ENCODE results near the gene GPR171. TPM values are rescaled to one million over a fixed set of nuclear protein-coding genes. Genes with fewer than 3 reads are reported as not detected.
"Not testable (repeated sequence)": the region's sequence is repeated elsewhere in the genome, so short reads cannot be mapped to it uniquely, and the experiment has no call there.

The GPR171 gene, protein sequence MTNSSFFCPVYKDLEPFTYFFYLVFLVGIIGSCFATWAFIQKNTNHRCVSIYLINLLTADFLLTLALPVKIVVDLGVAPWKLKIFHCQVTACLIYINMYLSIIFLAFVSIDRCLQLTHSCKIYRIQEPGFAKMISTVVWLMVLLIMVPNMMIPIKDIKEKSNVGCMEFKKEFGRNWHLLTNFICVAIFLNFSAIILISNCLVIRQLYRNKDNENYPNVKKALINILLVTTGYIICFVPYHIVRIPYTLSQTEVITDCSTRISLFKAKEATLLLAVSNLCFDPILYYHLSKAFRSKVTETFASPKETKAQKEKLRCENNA
- polyA plus RNA-seq (ENCODE audit: insufficient read length), result not detected

DNA sequence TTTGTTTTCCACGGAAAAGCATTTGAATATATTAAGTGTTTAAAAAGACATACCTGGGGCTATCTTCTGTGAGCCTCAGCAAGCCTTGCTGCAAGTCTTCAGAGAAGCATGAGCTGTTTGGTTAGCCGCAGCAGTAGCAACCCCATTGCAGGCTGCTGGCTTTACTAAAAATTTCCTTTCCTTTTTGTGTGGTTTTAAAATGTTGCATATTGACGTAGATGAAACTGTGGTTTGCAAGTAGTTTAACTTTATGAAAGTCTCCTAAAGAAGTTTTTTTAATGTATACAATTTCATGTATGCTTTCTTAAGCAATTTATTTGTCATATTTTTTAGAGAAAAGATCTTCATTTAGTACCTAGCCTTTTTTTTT lies at the start of gene GPR171:
Gene GPR171, minus strand, starts transcription at position 166 of the 370 bp plus-strand sequence. CDS start 3,830 bp downstream, outside the sequence.
- no peak for DNase-seq

DNA sequence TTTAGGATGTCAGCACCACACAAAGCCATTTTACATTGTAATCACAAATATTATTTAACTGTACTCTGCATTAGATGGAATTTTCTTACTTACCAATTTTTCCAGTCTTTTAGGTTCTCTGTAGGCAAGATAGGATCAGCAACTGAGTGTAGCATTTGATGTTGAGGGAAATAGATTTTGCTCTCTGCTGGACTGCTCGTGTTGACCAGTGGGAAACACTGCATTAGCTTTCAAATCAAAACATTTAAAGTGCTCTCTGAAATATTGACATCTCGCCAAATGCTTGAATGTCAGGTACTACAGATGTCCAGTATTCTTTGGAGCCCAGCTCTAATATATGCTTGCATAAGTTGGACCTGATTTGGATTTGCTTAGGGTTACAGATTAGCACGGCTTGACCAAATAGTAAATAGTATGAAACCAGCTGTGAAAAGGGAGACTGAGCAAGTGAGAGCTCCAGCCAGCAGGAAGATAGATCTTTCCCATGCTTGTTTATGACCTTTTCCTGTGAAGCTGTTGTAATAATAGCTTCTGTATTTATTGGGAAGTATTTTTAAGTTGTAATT lies 45.8 kb upstream of the GPR171 start:
- no peak for DNase-seq

DNA sequence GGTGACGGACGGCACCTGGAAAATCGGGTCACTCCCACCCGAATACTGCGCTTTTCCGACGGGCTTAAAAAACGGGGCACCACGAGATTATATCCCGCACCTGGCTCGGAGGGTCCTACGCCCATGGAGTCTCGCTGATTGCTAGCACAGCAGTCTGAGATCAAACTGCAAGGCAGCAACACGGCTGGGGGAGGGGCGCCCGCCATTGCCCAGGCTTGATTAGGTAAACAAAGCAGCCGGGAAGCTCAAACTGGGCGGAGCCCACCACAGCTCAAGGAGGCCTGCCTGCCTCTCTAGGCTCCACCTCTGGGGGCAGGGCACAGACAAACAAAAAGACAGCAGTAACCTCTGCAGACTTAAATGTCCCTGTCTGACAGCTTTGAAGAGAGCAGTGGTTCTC lies 39.0 kb upstream of the GPR171 start:
- not testable (repeated sequence) for DNase-seq

DNA sequence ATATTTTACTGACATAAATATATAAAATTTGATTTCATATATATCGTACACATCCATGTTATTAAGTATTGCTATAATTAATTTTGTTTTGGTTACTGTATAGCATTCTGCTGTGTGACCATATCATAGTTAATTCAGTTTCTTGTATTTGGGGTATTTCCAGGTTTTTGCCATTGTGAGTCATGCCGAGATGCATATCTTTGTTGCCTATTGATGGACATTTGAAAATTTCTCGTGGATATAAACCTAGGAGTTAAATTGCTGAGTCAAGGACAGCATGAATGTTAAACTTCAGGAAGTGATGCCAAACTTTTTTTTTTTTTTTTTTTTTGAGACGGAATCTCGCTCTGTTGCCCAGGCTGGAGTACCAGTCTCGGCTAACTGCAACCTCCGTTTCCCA lies 33.7 kb upstream of the GPR171 start:
- DNase-seq, result no peak

DNA sequence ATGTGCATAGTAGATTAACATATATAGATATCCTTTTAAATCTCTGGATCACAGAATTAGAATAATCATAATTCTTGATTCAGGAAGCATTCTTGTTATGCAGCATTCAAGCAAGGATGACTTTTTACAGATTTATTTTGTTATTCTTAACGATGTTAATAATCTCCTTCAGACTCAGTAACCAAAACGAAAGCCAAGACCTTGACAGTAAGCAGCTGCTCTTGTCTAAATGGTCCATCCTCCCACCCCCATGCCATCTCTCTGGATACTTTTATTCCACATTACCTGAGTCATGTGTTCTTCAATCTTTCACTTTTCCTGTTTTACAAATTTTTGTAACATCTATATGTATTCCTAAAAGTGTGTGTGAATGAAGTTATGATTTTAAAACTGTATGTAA lies 33.3 kb upstream of the GPR171 start:
- no peak for DNase-seq

DNA sequence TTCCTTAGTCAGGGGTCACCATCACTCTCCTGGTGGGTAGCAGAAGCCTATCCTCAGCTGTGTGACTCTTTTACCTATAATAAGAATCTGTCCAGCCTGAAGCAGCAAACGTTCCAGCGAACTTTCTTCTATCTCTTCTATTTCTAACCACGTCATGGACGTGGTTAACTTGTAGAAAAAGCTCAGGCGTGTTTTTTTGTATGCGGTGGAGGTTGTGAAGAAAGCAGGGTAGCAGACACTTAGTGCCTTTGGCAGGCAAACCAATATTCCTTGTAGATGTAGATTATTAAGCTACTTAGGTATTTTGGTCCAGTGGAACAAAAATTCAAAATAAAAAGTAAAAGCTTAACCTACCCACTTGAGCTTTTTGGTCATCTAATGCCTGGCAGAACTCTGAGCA lies 31.8 kb upstream of the GPR171 start:
- no peak for DNase-seq

DNA sequence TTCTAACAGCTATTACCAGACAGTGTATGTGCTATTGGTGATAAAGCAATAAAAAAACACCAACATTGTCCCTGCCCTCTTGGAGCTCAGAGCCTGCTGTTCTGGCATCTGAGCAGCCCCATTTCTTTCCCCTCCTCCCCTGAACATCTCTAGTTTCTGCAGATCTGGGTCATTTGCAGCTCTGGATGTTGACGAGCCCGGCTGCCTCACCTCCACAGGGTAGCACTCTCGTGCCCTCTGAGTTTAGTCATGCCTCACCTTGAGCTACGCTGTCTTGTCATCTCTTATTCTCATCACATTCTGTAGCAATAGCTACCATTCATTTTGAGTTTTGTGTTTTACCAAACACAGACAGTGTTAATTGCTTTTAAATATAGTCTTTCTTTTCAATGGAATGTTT lies 30.0 kb upstream of the GPR171 start:
- no peak for DNase-seq

DNA sequence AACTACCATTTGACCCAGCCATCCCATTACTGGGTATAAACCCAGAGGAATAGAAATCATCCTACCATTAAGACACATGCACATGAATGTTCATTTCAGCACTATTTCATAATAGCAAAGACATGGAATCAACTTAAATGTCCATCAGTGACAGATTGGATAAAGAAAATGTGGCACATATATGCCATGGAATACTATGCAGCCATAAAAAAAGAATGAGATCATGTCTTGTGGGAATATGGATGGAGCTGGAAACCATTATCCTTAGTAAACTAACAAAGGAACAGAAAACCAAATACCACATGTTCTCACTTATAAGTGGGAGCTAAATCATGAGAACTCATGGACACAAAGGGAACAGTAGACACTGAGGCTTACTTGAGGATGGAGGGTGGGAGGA lies 29.4 kb upstream of the GPR171 start:
- not testable (repeated sequence) for DNase-seq

DNA sequence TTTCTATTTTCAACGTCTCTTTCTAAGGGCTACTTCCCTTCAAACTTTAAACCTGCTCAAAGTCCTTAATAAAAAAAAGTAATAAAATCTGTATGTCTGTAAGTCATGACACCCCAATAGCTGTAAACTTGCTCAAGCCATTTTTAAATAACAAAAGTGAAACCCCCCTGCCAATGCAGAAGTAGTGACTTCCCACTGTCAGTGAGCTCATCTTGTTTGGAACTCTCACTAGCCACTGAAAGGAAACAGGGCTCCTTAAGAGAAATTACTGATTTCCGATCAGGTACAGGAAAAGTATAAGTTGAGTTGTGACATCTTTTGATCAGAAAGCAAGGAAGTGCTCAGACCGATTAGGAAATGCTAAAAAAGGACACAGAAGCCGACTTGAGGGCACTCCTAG lies 27.6 kb upstream of the GPR171 start:
- DNase-seq, result no peak

DNA sequence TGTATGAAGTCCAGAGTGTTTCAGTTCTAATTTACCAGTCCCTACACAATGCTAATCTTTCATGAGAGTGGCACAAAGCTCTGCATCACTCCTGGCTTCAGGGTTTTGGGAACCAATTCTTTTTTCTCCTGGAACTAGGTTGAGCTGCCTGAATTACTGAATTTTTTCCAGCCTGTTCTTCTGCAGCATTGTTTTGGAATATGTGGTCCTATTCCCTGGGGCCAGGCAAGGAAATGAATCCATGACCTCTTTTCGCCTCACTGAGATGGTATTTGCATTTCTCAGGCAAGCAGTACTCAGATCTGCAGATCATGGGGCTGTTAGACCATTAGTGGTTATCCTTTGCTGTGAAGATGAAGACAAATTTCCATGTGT lies 25.6 kb upstream of the GPR171 start:
- peak; percentile 40 for DNase-seq

DNA sequence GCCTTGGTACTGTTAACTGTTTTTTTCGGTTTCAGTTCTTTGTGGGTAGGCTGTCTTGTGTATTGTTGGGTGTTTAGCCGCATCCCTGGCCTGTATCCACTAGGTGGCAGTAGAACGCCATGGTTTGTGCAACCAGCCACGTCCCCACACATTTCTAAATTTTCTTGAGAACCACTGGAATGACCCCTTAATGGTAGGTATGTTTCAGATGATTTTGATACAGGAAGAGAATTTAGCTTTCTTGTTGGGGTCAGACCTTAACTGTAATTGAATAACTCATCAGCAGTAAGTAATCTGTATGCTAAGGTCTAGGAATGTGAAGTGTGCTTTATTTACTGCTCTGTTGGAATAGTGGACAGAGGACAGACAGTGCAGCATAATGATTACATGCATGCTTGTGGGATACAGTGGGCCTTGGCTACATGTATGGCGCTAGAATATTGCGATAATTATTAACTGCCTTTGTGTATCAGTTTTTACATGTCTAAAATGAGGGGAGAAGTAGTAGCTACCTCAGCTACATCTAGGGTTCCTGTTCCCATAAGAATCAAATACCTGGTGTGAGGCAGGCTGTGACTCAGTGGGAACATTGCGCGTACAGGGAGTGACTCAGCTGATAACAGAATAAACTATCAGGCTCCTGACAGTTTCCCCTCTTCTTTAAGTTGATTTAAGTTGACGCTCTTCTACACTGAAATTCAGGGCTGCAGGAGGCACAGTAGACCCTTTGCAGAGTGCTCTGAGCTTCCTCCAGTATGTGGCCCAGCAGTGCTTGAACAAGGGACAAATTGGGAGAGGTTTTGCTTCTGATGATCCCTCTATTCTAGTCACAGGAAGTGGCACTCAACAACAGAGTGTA lies 25.0 kb upstream of the GPR171 start:
- peak; percentile 87 for DNase-seq

DNA sequence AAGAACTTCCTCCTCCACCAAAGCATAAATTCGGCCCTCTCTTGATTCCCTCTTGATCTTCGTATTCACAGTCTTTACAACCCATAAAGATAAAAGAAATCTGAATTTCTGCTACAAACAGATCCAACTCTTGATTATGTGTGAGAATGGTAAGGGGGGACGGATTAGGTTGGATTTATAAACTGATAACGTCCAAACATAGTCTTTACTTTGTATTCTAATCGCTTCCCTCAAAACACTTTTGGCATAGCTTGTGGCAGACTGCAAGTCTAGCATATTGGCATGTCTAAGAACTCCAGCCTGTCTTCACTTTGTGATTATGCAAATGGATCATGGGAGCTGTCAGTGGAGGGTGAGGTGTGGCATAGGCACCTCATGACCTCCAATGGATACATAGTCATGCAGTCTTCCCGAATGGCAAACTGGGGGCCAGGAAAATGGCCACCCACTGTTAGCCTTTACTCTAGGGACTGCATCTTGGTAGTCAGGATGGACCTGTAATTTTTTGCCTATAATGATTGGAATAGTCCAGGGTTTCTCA lies 24.3 kb upstream of the GPR171 start:
- DNase-seq, result no peak

DNA sequence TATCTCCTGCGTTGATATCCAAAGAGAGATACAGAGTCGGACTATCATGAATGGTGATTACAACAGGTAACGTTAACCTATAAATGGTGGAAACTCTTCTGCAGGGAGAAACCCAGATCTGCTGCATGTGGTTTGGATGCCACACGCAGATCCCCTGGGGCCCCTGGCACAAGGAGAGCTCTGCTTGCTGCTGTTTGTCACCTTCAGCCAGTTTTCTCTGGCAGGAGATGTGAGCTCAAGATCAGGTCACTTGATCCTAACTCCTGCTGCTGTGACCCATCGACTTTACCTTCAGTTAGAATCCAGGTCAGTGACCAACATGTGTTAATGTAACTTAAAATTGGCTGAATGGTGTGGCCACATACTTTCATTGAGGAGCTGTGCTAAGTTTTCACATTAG lies 23.8 kb upstream of the GPR171 start:
- DNase-seq, result no peak

DNA sequence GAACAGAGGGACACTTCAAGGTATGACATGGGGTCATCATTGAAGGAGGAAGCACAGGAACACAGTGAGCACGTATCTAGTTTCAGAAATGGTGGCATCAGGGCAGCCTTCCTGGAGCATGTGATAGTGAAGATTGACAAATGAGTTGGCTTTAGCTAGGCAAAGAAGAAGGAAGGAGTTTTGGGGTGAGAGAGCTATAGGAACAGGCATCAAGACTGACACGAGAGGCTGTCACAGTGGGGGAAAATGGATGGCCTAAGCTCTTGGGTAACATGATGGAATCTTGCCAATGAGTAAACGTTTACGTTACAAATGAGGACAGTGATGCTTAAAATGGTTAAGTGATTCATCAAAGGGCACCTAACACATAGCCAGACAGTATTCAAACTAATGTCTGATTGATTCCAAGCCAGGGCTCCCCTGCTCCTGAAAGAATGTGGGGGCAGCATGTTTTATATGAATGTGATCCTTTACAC lies 23.1 kb upstream of the GPR171 start:
- no peak for DNase-seq

DNA sequence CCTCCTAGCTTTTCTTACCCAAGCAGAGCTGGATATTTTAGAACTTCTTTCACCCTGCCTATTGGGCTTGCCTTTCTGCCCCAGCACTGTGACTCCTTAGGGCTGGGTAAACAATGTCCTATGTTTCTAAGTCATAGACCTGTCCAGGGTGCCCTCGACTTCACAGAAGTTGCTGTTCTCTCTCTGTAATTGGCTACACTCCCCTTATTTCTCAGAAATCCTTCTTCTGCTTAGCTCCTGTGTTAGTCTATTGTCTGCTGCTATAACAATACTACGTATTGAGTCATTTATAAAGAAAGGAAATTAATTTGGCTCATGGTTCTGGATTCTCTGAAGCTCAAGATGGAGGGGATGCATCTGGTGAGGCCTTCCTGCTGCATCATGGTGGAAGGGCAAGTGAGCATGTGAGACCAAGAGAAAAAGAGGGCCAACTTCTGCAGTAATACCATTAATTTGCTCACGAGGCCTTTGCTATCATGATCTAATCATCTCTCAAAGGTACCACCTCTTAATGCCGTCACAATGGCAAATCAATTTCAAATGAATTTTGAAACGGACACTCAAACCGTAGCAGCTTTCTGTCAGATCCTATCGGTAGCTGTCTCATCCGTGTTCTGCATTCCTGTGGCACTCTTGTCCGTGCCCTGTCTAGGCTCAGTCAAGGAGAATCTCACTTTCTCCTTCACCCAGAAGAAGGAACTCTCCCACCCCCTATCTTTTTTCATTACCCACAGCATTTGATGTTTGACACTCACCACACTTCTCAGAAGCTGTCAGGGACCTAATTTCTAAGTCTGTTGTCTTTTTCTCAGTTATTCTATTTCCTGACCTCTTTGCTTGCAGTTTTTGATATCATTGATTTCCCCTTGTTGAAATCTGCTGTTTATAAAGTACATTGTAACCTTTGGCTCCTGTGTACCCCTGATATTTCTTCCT lies 22.3 kb upstream of the GPR171 start:
- no peak for DNase-seq

DNA sequence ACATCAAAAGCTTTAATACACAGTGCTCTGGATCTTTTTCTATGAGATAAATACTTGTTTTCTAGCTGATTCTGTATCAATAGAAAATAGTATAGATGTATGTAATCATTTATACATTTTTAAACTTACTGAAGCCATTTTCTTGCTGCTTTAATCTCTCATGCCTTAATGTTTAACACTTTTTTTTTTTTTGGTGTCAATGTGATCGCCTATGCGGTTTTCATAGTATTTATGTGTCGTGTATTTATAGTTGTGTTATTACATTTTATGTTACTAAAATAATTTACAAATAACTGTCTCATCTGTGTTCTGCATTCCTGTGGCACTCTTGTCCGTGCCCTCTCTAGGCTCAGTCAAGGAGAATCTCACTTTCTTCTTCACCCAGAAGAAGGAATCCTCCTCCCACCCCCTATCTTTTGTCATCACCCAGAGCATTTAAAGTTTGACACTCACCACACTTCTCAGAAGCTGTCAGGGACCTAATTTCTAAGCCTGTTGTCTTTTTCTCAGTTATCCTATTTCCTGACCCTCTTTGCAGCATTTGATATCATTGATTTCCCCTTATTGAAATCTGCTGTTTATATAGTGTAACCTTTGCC lies 21.4 kb upstream of the GPR171 start:
- no peak for DNase-seq

DNA sequence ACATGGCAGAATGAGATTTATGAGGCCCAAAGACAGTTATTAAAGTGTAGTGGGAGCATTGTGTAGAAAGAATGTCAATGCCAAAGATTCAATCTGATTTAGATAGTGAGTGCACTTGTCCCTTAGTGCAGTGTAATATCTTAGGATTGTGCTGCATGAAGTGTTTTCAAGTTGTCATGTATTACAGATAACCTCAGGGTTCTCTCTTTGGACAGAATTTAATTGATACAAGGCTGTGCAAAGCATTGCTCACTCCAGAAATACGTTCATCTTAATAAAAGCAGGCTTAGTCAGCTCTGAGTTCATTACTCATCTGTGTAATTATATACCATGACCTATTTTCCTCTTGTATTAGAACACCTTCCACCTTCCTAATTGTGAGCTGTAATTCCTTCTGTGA lies 16.0 kb upstream of the GPR171 start:
- DNase-seq, result no peak

DNA sequence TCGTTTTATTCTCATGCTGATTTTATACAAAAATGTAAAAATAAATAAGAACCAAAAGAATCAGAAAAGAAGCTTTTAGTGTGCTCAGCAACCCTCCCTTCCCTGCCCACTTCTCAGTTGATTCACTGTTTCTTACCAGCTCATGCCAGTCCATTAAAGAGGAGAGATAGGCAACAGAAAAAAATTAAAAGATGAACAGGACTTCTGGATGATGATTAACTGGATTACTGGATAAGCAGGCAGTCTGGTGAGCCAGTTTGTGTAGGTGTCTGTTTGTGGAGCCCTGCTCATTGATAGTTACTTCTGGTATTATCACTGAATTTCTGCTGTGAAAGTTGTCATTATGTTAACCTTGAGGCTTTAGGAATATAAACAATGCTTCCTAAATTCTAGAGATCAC lies 15.1 kb upstream of the GPR171 start:
- DNase-seq, result no peak

DNA sequence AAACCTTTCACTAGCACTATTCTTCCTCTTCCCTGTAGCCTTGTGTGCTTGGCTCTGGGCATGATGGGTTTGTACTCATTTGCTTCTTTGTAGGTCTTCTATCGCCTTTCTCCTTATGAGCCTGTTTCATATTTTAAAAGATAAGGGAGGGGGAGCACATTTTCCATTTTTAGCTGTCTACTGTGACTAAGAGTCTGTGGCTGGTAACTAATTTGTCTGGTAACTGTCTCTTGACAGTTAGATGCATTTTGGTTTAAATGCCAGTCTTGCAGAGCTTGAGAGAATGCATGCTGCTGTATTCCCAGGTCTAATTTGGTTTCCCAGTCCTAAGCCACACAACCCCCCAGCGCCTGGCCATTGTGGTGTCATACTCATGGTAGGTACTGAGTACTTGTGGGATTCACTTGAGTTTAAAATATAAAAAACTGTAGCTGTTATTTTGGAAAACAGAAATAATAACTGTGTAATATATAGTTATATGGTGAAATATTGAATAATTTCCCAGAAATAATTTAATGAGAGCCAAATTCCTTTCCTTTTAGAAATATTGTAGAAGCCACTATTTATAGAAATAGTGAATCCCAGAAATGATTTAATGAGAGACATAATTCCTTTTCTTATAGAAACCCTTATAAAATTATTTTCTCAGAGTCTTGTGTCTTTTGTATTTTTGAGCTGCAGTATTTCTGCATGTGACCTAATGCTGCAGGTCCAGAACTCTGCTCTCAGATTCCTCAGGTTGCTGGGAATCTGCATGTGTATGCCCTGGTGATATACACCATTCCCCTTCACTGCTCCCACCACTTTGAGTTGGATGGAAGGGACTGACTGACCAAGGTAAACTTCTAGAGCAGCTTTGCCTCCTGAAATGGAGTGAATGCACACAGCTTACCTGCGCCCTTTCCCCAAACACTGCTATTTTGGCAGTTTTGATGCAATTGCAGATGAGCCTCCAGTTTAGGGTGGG lies 13.9 kb upstream of the GPR171 start:
- DNase-seq, result no peak

DNA sequence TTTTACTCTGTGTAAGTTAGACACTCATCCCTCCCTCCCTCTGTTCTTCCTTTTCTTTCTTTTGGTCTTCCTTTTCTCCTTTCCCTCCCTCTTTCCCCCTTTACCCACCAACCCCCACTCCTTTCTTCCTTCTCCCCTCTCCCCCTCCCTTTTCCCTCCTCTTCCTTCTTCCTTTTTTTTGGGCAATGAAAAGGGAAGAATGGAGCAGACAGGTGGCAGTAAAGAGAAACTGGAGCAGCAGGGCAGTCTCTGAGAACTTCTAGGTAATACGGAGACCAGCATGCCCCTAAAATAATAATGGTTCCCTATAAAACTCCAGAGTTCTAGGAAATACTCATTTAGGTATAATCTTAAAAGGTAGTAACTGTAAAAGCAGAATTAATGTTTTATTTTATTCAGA lies 11.4 kb upstream of the GPR171 start:
- no peak for DNase-seq

DNA sequence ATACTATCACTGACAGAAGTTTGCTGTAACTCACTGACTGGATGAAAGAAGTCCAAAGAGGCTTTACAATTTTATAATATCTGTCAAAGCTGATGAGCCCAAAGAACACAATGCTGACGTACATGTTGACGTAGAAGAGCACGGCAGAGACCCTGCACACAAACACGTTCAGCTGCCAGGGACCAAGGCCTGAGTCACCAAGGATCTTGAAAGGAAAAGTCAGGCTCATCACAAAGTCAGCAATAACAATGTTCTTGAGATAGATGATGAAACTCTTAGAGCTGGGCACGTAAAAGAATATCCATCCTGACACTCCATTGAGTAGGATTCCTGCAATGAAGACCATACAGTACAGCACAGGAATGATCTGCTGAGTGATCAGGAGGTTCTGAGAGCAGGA lies 10.9 kb upstream of the GPR171 start:
- no peak for DNase-seq
